PC-3 (cell line): ENCODE measurements around the gene PRICKLE3. TPM values are rescaled to one million over a fixed set of nuclear protein-coding genes. Genes with fewer than 3 reads are reported as not detected.
"Not testable (repeated sequence)": the region's sequence is repeated elsewhere in the genome, so short reads cannot be mapped to it uniquely, and the experiment has no call there.

Experiments
- ATAC-seq: fragments of 200-7000 bp; cut with Tn5 transposase; 2 replicates; pipeline ENCODE4 v1.9.1; 2020; ENCODE audit warnings: mild to moderate bottlenecking, moderate library complexity
- BruUV-seq: library from RNA; stranded (reverse); fragments of 400-500 nt; replicated peaks from 2 replicates; lab custom pipeline; 2021; lab: Mats Ljungman, UMichigan
- CTCF ChIA-PET: fragments of 300-600 bp; sonication (Branson Sonifier 250); formaldehyde crosslinking; loops from one replicate; lab custom pipeline; 2022; ENCODE audit warnings: antibody characterized with exemption; lab: Charles Lee
- POLR2A ChIA-PET: fragments of 300-600 bp; sonication (Branson Sonifier 250); formaldehyde crosslinking; loops from one replicate; lab custom pipeline; 2022; ENCODE audit warnings: antibody characterized with exemption; ENCODE audit not compliant: unreplicated experiment; lab: Charles Lee
- DNase-seq: peaks from one replicate; pipeline ENCODE4 v3.0.0-alpha.2; 2015
- H2AFZ ChIP-seq: fragments of 300-600 bp; sonication (generic); 2 replicates; pipeline ENCODE4 v1.6.0; 2016; ENCODE audit warnings: antibody characterized with exemption, low read length
- H3F3A ChIP-seq: fragments of 300-600 bp; sonication (generic); one replicate; pipeline ENCODE4 v1.6.0; 2017; ENCODE audit warnings: antibody characterized with exemption, low read length, control low read depth, mild to moderate bottlenecking; ENCODE audit not compliant: unreplicated experiment
- H3K27ac ChIP-seq: fragments of 300-600 bp; sonication (generic); 2 replicates; pipeline ENCODE4 v1.5.1; 2016; ENCODE audit warnings: mild to moderate bottlenecking, low read length
- H3K27me3 ChIP-seq: fragments of 300-600 bp; sonication (generic); 2 replicates; pipeline ENCODE4 v1.6.1; 2016; ENCODE audit warnings: low read length, mixed read lengths
- H3K36me3 ChIP-seq: fragments of 300-600 bp; sonication (generic); 2 replicates; pipeline ENCODE4 v1.6.1; 2016; ENCODE audit warnings: low read depth, mixed run types, low read length, mixed read lengths
- H3K4me1 ChIP-seq: fragments of 300-600 bp; sonication (generic); 2 replicates; pipeline ENCODE4 v1.5.1; 2016; ENCODE audit warnings: low read length; ENCODE audit not compliant: insufficient read depth
- H3K4me2 ChIP-seq: fragments of 300-600 bp; sonication (generic); 2 replicates; pipeline ENCODE4 v1.6.0; 2016; ENCODE audit warnings: low read length
- H3K4me3 ChIP-seq: fragments of 300-600 bp; sonication (generic); 2 replicates; pipeline ENCODE4 v1.5.1; 2016; ENCODE audit warnings: mild to moderate bottlenecking, low read length, mixed read lengths
- H3K79me2 ChIP-seq: fragments of 300-600 bp; sonication (generic); 2 replicates; pipeline ENCODE4 v1.6.1; 2017; ENCODE audit warnings: low read length, mixed read lengths
- H3K9ac ChIP-seq: fragments of 300-600 bp; sonication (generic); 2 replicates; pipeline ENCODE4 v1.6.0; 2016; ENCODE audit warnings: mild to moderate bottlenecking, low read length
- H3K9me2 ChIP-seq: fragments of 300-600 bp; sonication (generic); replicated peaks from 2 replicates; pipeline ENCODE4 v1.6.1; 2016; ENCODE audit warnings: mixed run types, low read length, mixed read lengths
- H3K9me3 ChIP-seq: fragments of 300-600 bp; sonication (generic); 2 replicates; pipeline ENCODE4 v1.6.1; 2016; ENCODE audit warnings: low read length, mixed read lengths
- H4K20me1 ChIP-seq: fragments of 300-600 bp; sonication (generic); 2 replicates; pipeline ENCODE4 v1.6.1; 2016; ENCODE audit warnings: low read length, mixed read lengths
- CTCF ChIP-seq: fragments of 300-600 bp; sonication (generic); conservative IDR thresholded peaks from 2 replicates; pipeline ENCODE4 v1.5.1; 2017; ENCODE audit warnings: antibody characterized with exemption, low read depth, mild to moderate bottlenecking, low read length
- EZH2 ChIP-seq: fragments of 300-600 bp; sonication (generic); IDR thresholded peaks from one replicate; pipeline ENCODE4 v1.6.1; 2017; ENCODE audit warnings: antibody characterized with exemption, mild to moderate bottlenecking, low read length; ENCODE audit not compliant: unreplicated experiment
- EZH2phosphoT487 ChIP-seq: fragments of 300-600 bp; sonication (generic); IDR thresholded peaks from 2 replicates; pipeline ENCODE4 v1.6.1; 2018; ENCODE audit warnings: mild to moderate bottlenecking, antibody characterized with exemption, low read length, borderline replicate concordance
- intact Hi-C: fragments of 100-400 bp; cut with micrococcal nuclease; formaldehyde crosslinking; loops from 2 replicates; pipeline ENCODE4 v1.9.0; 2023
- total RNA-seq: library from RNA; depleted of rRNA; stranded (reverse); fragments of >200 nt; gene quantifications from 2 replicates; pipeline ENCODE4 v1.2.3, GENCODE V29; 2014

PRICKLE3 gene
- total RNA-seq, 1 experiment from 2014 or later, result 16.5 TPM

GRCh38 chrX:49147282-49147681 is 38.9 kb downstream of the PRICKLE3 start:
- ChIA-PET CTCF (no interaction called here), POLR2A (no interaction called here)
- Histone ChIP-seq H3K9me2 (no peaks in the 10 kb centered on the region), H3K27me3 (no peaks in the 10 kb centered on the region), H2AFZ (no peak overlapping the region), H3K4me2 (no peak overlapping the region), H4K20me1 (no peaks in the 10 kb centered on the region), H3K36me3 (no peaks in the 10 kb centered on the region), H3K4me3 (no peak overlapping the region), H3F3A (no peaks in the 10 kb centered on the region), H3K79me2 (no peaks in the 10 kb centered on the region), H3K27ac (no peak overlapping the region), H3K9me3 (no peaks in the 10 kb centered on the region), H3K9ac (no peak overlapping the region), H3K4me1 (no peaks in the 10 kb centered on the region)
- TF ChIP-seq EZH2, result no peak
- TF ChIP-seq EZH2phosphoT487, result no peak
- no peak for TF ChIP-seq CTCF
- intact Hi-C loops, result no loop called here
- DNase-seq, result no peak
- no TSS peak for BruUV-seq
- no peak for ATAC-seq

GRCh38 chrX:49143154-49143553 is 43.0 kb downstream of the PRICKLE3 start:
- DNase-seq, BruUV-seq, intact Hi-C loops, H2AFZ ChIP-seq, H3K27ac ChIP-seq, H3K4me1 ChIP-seq, CTCF ChIA-PET, H4K20me1 ChIP-seq, H3K79me2 ChIP-seq, H3K9me3 ChIP-seq, H3K27me3 ChIP-seq, H3K9ac ChIP-seq, H3F3A ChIP-seq, H3K36me3 ChIP-seq, H3K4me3 ChIP-seq, ATAC-seq, H3K9me2 ChIP-seq, H3K4me2 ChIP-seq, POLR2A ChIA-PET: not testable (repeated sequence)

- ATAC-seq, H3K9me2 ChIP-seq, H3K79me2 ChIP-seq, intact Hi-C loops, DNase-seq, H3K4me3 ChIP-seq, H4K20me1 ChIP-seq, POLR2A ChIA-PET, H3K27ac ChIP-seq, H2AFZ ChIP-seq, H3K36me3 ChIP-seq, H3F3A ChIP-seq, H3K4me1 ChIP-seq, BruUV-seq, H3K4me2 ChIP-seq, CTCF ChIA-PET, H3K27me3 ChIP-seq, H3K9me3 ChIP-seq, H3K9ac ChIP-seq: not testable (repeated sequence)
Measured at GRCh38 chrX:49142264-49142663, 43.9 kb downstream of the PRICKLE3 start.

- Histone ChIP-seq H4K20me1 (no peaks in the 10 kb centered on the region), H2AFZ (no peak overlapping the region), H3K4me1 (no peaks in the 10 kb centered on the region), H3K4me3 (no peak overlapping the region), H3K36me3 (no peaks in the 10 kb centered on the region), H3K9me3 (0 out of 2 replicates have a peak, but pooled peaks cover 7% of the 10 kb centered on the region), H3F3A (no peaks in the 10 kb centered on the region), H3K9me2 (no peaks in the 10 kb centered on the region), H3K27me3 (no peaks in the 10 kb centered on the region), H3K4me2 (no peak overlapping the region), H3K9ac (no peak overlapping the region), H3K27ac (no peak overlapping the region), H3K79me2 (no peaks in the 10 kb centered on the region)
- CTCF ChIA-PET, result no interaction called here
- no peak for TF ChIP-seq EZH2phosphoT487
- TF ChIP-seq EZH2, result no peak
- TF ChIP-seq CTCF, result no peak
- POLR2A ChIA-PET, result no interaction called here
- intact Hi-C loops, result no loop called here
- ATAC-seq, result no peak
- DNase-seq, result no peak
- BruUV-seq, result no TSS peak
Measured at GRCh38 chrX:49139713-49140112, 46.5 kb downstream of the PRICKLE3 start.
